Epidermal melanocyte (primary cell): ENCODE results near the gene PIP5KL1.

ENCODE experiments used
- DNase-seq: peaks from one replicate; pipeline ENCODE4 v3.0.0; 2011; ENCODE audit warnings: low spot score; ENCODE audit not compliant: insufficient read length

PIP5KL1 gene

GRCh38 chr9:127873886-127874285 lies 56.7 kb downstream of the PIP5KL1 start:
- peak; percentile 38 for DNase-seq

- DNase-seq = no peak
These were observed 57.3 kb downstream of the PIP5KL1 start for GRCh38 chr9:127873223-127873691.

GRCh38 chr9:127872369-127873222 lies 58.0 kb downstream of the PIP5KL1 start:
- DNase-seq = no peak

- DNase-seq = no peak
These were observed 59.0 kb downstream of the PIP5KL1 start for GRCh38 chr9:127871531-127871930.

GRCh38 chr9:127870887-127871286 lies 59.7 kb downstream of the PIP5KL1 start:
- DNase-seq = no peak
